Stimulated activated CD4-positive, alpha-beta T cell treated with anti-CD3 and anti-CD28 coated beads, Interleukin-12 subunit alpha, Interleukin-12 subunit beta, amount 100 ng/mL, for 48 hours (primary cell): Measurements from ENCODE around the gene ZMIZ1.
A peak's percentile ranks its signal among the peaks of the same experiment; 100 is the strongest.

ENCODE experiments used
- DNase-seq, 3 donors: peaks; one replicate each; pipeline ENCODE4 v3.0.0-alpha.2; 2020; ENCODE audit warnings: low read depth in 2 of 3, low spot score in 1 of 3

ZMIZ1 gene

GRCh38 chr10:79224992-79225391, 156.2 kb downstream of the ZMIZ1 start:
- DNase-seq: no peak

GRCh38 chr10:79226391-79227245, 157.9 kb downstream of the ZMIZ1 start:
- DNase-seq: no peak

GRCh38 chr10:79229071-79229541, 160.3 kb downstream of the ZMIZ1 start:
- DNase-seq: no peak

- no peak for DNase-seq
Observed at GRCh38 chr10:79229830-79230327, 161.1 kb downstream of the ZMIZ1 start.

GRCh38 chr10:79230328-79230830, 161.6 kb downstream of the ZMIZ1 start:
- no peak for DNase-seq

GRCh38 chr10:79230850-79231249, 162.1 kb downstream of the ZMIZ1 start:
- DNase-seq: no peak

GRCh38 chr10:79231908-79232307, 163.1 kb downstream of the ZMIZ1 start:
- no peak for DNase-seq

- no peak for DNase-seq
Observed at GRCh38 chr10:79232864-79233263, 164.1 kb downstream of the ZMIZ1 start.

GRCh38 chr10:79234391-79235315, 165.9 kb downstream of the ZMIZ1 start:
- DNase-seq: no peak

GRCh38 chr10:79235765-79236432, 167.1 kb downstream of the ZMIZ1 start:
- DNase-seq: no peak

- no peak for DNase-seq
Observed at GRCh38 chr10:79236433-79236765, 167.6 kb downstream of the ZMIZ1 start.

GRCh38 chr10:79237454-79238157, 168.8 kb downstream of the ZMIZ1 start:
- no peak for DNase-seq

GRCh38 chr10:79238158-79238520, 169.4 kb downstream of the ZMIZ1 start:
- no peak for DNase-seq

GRCh38 chr10:79238606-79239005, 169.8 kb downstream of the ZMIZ1 start:
- DNase-seq: no peak

GRCh38 chr10:79239275-79239779, 170.6 kb downstream of the ZMIZ1 start:
- no peak for DNase-seq

GRCh38 chr10:79239924-79240581, 171.3 kb downstream of the ZMIZ1 start:
- DNase-seq: no peak

GRCh38 chr10:79241629-79241989, 172.8 kb downstream of the ZMIZ1 start:
- no peak for DNase-seq

- peak; percentile 58 to 75 (median 63) for DNase-seq
Observed at GRCh38 chr10:79241990-79242619, 173.3 kb downstream of the ZMIZ1 start.

GRCh38 chr10:79242620-79243152, 173.9 kb downstream of the ZMIZ1 start:
- DNase-seq: peak; percentile 41 to 57 (median 56)
